ENCODE measurements around the gene DKC1. TPM values are rescaled to one million over a fixed set of nuclear protein-coding genes. Genes with fewer than 3 reads are reported as not detected.

DKC1 gene
- total RNA-seq, 1 experiment from 2014 or later: 179 TPM

- no peak for TF ChIP-seq SIN3A (IDR thresholded peaks at IDR 0.05; ENCODE audit: borderline replicate concordance, insufficient read depth, low read depth, low read length)
- TF ChIP-seq, protein P1, sequence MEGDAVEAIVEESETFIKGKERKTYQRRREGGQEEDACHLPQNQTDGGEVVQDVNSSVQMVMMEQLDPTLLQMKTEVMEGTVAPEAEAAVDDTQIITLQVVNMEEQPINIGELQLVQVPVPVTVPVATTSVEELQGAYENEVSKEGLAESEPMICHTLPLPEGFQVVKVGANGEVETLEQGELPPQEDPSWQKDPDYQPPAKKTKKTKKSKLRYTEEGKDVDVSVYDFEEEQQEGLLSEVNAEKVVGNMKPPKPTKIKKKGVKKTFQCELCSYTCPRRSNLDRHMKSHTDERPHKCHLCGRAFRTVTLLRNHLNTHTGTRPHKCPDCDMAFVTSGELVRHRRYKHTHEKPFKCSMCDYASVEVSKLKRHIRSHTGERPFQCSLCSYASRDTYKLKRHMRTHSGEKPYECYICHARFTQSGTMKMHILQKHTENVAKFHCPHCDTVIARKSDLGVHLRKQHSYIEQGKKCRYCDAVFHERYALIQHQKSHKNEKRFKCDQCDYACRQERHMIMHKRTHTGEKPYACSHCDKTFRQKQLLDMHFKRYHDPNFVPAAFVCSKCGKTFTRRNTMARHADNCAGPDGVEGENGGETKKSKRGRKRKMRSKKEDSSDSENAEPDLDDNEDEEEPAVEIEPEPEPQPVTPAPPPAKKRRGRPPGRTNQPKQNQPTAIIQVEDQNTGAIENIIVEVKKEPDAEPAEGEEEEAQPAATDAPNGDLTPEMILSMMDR (IDR thresholded peaks at IDR 0.05): no peak
- TF ChIP-seq REST (IDR thresholded peaks at IDR 0.05; ENCODE audit: insufficient read depth in 1 of 2, low read depth in 2 of 2, low read length in 1 of 2): no peak
- no peak for TF ChIP-seq TCF7L2 (IDR thresholded peaks at IDR 0.05; ENCODE audit: low read depth, low read length)
- TF ChIP-seq POLR2AphosphoS5 (IDR thresholded peaks at IDR 0.05; ENCODE audit: low read depth, low read length): no peak
- CTCF ChIA-PET: interaction anchor here (0.6 kb wide), 1 partner anchor 21 kb away, joined by 3 read pairs; no protein-coding TSS in a partner anchor
- Histone ChIP-seq H3K9me3 (ENCODE audit: control insufficient read depth, insufficient read depth, low read depth, low read length) (no peaks in the 10 kb centered on the region), H3K36me3 (ENCODE audit: control insufficient read depth, insufficient read depth, low read length) (no peaks in the 10 kb centered on the region), H3K27me3 (ENCODE audit: control insufficient read depth, insufficient read depth, low read length) (no peaks in the 10 kb centered on the region), H3K4me3 (ENCODE audit: low read depth in 2 of 2, low read length in 2 of 2) (no peak overlapping the region), H3K27ac (ENCODE audit: low read length) (peak overlapping the region; percentile 89), H3K4me1 (ENCODE audit: control insufficient read depth, insufficient read depth, low read length) (peaks cover 57% of the 10 kb centered on the region)
- intact Hi-C loops (cut with micrococcal nuclease; ENCODE audit: unreplicated experiment): no loop called here
- BruUV-seq (replicated peaks): no TSS peak
- DNase-seq (ENCODE audit: low read depth, low spot score): no peak
- in situ Hi-C loops (cut with HindIII; ENCODE audit: low pct_unique_long_range_greater_than_20kb, low sequenced_read_pairs): no loop called here
- POLR2A ChIA-PET: interaction anchor here (0.5 to 0.6 kb wide), 2 partner anchors 270 to 620 kb away, joined by 3 to 4 read pairs; no protein-coding TSS in a partner anchor
- no peak for ATAC-seq
Measured at GRCh38 chrX:154727418-154727817, 35.2 kb upstream of the DKC1 start.

- ATAC-seq: no peak
- Histone ChIP-seq H3K4me1 (ENCODE audit: control insufficient read depth, insufficient read depth, low read length) (peaks cover 61% of the 10 kb centered on the region), H3K4me3 (ENCODE audit: low read depth in 2 of 2, low read length in 2 of 2) (no peak overlapping the region), H3K27me3 (ENCODE audit: control insufficient read depth, insufficient read depth, low read length) (no peaks in the 10 kb centered on the region), H3K36me3 (ENCODE audit: control insufficient read depth, insufficient read depth, low read length) (no peaks in the 10 kb centered on the region), H3K27ac (ENCODE audit: low read length) (peak overlapping the region; percentile 89), H3K9me3 (ENCODE audit: control insufficient read depth, insufficient read depth, low read depth, low read length) (no peaks in the 10 kb centered on the region)
- TF ChIP-seq POLR2AphosphoS5 (IDR thresholded peaks at IDR 0.05; ENCODE audit: low read depth, low read length): no peak
- TF ChIP-seq, protein P1 (IDR thresholded peaks at IDR 0.05): no peak
- TF ChIP-seq REST (IDR thresholded peaks at IDR 0.05; ENCODE audit: insufficient read depth in 1 of 2, low read depth in 2 of 2, low read length in 1 of 2): no peak
- TF ChIP-seq TCF7L2 (IDR thresholded peaks at IDR 0.05; ENCODE audit: low read depth, low read length): no peak
- no peak for TF ChIP-seq SIN3A (IDR thresholded peaks at IDR 0.05; ENCODE audit: borderline replicate concordance, insufficient read depth, low read depth, low read length)
- no TSS peak for BruUV-seq (replicated peaks)
- ChIA-PET CTCF (interaction anchor here (0.6 to 0.7 kb wide), 2 partner anchors 20 to 66 kb away, joined by 3 read pairs; no protein-coding TSS in a partner anchor), POLR2A (interaction anchor here (0.5 to 0.6 kb wide), 2 partner anchors 270 to 620 kb away, joined by 3 to 4 read pairs; no protein-coding TSS in a partner anchor)
- intact Hi-C loops (cut with micrococcal nuclease; ENCODE audit: unreplicated experiment): no loop called here
- no peak for DNase-seq (ENCODE audit: low read depth, low spot score)
- in situ Hi-C loops (cut with HindIII; ENCODE audit: low pct_unique_long_range_greater_than_20kb, low sequenced_read_pairs): no loop called here
Measured at GRCh38 chrX:154727871-154728270, 34.8 kb upstream of the DKC1 start.

All from Panc1 (cell line).